Activated T-cell treated with anti-CD3 and anti-CD28 coated beads for 4 hours (primary cell): ENCODE results near the gene NCBP2L.

Experiments used
- DNase-seq: peaks from one replicate; pipeline ENCODE4 v3.0.0-alpha.2; 2020

NCBP2L gene

DNA sequence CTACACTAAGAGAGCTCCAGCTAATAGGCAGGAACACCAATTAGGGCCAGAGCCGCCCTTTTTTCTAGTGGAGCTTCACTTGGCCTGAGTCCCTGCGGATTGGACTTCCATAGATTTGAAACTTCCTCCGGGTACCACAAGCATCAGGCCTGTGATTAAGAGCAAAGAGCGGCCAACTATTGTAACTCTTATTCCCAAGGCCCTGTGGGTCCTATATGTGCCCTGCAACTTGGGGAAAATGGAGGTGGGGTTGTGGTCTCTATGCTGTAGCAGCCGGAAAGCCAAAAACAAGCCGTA is at the start of gene NCBP2L:
Gene NCBP2L (plus strand): TSS at position 198 of the 297 bp plus-strand sequence. CDS start 16,488 bp downstream, outside the sequence.
- DNase-seq, result no peak

DNA sequence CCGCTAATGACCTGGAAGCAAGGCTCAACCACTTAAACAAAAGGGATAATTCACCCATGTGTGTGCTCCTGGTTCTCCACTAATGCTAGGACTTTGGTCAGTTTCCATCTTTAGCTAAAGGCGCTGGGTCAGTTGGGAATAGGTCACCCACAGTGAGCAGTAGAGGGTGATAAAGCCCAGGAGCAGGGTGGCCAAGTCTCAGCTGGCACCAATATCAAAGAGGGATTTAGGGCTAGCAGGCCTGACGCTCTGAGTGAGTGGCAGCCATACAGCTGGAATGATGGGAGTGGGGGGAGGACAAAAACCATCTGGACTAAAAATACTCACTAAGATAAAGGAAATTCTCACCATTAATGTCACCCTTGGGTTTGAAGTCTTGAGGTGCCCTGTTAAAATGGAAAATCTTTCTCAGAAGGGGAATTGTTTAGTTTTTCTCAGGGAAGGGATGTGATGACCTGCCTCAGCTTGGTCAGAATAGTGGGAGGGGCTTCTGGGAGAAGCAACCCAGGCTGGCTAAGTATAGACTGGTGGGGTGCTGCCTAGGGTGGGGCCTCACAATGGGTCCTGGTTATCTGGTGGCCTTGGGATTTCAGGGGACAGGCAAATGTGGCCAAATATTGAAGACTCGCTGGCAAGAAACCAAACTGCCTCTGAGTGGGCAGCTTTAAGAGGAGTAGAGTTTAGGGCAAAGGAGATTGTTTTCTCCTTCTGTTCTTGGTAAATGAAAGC is 49.0 kb upstream of the NCBP2L start:
- no peak for DNase-seq

DNA sequence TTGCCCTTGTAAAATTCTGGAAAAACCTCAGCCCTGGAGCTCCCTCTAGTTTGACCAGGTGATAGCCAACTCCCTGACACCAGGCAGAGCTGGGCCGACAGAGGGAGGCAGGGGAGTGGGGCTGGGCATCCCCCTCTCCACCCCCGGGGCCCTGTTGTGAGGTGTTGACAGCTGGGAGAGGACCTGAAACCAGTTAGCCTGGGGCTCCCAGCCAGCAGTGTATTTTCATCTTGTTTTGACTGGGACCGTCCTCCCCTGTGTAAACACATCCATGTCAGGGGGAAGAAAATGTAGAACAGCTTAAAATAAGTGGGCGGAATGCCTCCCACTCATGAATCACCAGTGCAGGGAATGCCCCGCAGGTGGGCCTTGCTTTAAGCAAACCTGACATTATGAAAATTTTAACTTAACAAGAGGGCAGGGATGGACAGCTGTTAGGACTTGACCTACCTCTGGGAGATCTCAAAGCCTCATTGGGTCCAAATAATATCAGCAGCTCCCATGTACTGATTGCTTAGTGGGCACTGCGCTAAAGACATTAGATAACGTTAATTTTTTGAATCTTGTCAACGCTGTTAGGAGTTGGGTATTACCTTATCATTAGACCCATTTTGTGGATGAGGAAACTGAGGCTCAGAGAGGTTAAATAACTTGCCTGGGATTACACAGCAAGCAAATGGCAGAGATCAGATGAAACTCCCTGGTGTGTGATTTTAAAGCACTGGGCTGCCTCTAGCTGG is 47.8 kb upstream of the NCBP2L start:
- no peak for DNase-seq

DNA sequence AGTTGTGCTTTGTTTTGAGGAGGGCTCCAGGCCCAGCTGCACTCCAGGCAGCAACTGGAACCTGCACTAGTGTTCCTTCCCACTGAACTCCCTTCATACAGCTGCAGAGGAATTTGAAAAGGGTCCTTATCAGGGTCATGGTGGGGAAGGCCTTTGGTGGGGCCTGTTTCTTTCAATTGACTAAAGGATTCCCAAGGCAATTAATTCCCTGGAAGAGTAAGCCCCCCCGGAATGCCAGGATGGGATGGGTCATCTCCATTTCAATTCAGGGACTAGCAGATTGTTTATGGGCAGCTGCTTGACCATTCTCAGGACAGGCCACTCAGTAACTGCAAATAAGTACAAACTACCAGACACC is 47.3 kb upstream of the NCBP2L start:
- DNase-seq, result no peak

DNA sequence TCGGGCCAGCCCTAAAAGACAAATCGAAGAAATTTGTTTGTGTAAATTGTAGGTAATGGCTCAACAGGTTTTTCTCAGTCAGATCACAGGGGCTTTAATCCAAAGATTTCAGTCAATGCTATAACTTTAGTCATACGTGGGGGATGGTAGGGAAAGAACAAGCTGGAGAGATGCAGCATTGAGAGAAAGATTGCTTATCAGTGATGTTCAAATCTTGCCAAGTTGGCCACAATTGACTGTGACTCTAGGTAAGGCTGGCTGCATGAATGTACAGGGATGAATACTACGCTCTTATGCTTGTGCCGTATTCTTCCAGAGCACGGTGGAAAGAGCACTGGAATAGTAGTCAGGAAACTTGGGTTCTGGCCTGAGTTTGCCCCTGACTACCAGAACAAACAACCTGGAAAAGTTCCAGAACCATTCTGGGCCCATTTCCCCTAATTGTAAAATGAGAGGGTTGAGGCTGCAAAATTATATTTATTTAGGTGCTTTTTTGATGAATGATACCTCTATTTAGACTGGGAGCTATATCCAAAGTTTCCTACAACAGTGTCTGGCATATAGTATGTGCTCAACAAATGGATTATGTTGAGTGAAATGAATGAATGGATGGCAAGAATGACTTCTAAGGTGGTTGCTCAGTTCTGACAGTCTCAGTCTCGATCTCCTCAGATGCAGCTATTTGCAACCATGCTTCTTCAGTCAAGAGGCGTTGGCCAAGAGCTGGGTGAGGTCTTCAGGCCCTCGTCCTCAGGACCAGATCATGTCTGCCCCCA is 46.4 kb upstream of the NCBP2L start:
- DNase-seq, result no peak

DNA sequence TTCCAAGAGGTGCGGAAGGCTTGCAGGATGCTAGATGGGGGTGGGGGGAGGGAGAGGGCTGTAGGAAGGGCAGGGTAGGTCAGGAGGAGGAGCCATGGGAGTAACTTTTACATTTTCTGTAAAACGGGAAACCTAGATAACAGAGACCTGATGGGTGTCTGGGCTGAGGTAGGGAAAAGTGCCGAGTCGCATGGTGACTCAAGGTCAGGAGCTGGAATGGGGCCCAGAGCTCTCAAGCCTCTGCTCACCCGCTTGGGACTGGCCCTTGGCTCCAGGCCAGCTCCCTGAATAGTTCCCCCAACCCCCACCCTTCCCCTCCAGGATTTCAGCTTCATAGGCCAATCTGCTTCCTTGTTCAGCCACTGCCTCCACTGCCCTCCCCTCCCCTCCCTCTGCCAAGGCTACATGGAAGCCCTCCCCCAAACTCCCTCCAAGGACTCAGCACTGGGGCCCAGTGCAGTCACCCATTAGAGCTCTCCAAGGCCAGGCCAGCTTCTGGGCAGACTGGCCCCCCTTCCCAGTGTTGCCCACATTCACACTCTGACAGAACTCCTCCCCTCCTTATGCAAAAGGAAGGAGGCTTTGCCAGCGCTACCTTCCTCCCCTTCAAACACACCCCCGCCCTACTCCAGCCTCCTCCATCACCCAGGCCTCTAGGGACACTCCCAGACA is 45.6 kb upstream of the NCBP2L start:
- DNase-seq, result no peak

DNA sequence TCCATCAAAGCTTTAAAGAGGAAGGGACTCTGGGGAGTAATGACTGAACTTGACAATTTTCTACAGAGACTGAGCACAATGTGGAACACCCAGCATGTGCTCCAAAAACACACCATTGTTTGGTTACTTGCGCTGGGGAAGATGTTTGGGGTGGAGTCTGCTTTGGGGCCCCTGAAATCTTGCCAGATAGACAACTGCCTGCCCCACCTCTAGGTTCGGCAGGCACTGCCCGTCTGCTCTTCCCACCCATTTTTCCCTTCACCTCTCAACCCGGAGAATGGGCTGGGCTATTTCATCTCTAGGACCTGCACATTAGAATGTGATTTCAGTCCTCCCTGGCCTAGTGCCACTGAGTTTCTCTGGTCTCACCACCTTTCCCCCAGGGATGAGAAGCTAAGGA is 43.8 kb upstream of the NCBP2L start:
- no peak for DNase-seq

DNA sequence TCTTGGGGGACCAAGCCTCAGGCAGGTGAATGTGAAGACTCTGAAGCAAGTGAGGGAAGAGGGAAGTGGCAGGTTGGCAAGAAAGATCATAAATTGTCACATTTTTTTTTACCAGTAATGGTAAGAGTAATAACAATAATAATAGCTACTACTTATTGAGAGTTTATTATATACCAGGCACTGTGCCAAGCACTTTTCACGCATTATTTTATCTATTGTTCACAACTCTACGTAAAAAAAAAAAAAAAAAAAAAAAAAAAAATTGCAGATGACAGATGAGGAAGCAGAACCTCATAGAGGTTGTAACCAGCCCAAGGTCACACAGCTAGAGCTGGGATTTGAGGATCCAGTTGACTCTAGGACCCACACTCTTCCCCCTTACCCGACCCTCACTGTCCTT is 42.9 kb upstream of the NCBP2L start:
- no peak for DNase-seq

DNA sequence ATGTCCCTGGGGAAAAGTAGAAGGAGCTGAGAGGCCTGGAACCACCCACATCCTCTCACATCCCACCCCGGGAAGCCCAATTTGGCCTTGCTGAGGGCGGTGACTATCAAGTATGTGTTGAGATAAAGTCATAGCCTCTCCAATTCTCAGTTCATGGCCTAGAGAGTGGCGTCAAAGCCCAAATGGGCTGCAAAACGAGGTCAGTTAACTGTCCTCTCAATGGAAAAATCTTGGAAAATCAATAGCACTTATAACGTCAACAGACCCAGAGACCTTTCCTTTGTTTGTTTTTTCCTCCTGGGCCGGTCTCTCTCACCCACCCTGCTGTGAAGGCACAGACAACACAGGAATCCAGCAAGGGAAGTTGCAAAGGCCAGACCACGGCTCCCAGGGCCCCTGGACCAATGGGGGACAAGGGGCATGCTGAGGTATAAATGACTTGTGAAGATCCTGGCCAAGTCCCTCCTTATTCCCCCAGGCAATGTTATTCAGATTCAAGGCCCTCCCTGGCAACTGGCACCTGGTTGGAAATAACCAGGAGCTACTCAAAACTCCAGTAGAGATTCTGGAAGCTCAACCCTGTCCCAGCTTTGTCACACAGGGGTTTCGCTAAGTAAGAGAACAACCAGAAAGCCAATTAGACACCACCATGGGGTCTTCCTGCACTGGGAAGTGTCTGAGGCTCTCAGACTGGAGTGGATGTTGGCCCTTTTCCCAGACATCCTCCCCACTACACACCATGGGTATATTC is 40.6 kb upstream of the NCBP2L start:
- DNase-seq, result no peak

DNA sequence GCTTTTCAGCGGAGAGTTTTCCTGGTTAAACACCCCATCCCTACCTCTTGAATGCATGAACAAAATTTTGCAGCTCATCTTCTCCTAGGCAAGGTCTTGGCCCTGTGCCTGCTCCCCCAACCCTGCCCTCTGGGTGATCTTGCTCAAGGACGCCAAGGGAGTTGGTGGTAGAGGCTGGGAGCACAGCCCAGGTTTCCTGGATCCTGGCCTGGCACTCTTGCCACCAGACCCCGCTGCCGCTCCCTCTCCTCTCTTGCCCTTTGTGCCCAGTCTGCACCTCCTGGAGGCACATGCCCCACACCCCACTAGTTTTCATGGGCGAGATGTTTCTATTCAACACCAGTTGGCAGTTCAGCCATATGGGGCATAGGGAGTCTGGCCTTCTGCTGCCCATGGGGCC is 39.3 kb upstream of the NCBP2L start:
- DNase-seq, result no peak

DNA sequence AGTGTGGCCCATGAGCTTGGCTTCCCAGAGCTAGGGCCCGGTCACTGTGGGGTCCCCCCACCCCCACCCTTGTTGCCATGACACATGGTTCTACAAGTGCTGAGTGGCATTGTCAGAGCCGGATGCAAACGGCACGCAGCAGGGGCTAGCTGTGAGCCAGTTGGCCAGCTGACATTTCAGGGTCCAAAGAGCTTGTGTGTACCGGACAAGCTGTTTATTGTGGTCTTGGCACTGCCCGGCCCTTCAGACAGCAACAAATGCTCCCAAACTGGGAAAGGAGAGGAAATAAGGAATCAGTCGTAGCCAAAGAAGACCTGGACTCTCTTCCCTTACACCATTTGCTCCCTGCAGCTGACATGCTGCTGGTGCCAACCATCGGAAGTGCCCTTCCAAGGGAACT is 38.8 kb upstream of the NCBP2L start:
- no peak for DNase-seq

DNA sequence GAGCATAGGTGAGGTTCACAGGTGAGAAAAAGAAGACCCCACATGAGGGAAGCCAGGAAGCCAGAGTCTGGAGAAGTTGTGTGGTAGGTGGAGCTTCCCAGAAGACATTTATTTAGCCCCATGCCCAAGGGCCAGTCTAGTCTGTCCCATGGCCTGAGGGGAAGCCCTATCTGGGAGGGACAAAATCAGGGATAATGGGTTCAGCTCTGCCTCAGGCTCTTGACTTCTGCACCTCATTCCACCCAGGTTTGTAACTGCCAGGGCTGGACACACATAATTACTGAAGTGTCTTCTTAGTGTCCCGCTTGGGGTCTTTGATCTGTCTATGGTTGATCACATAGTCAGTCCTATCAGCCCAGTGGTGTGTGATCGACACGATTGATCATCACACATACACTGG is 38.0 kb upstream of the NCBP2L start:
- DNase-seq, result no peak

DNA sequence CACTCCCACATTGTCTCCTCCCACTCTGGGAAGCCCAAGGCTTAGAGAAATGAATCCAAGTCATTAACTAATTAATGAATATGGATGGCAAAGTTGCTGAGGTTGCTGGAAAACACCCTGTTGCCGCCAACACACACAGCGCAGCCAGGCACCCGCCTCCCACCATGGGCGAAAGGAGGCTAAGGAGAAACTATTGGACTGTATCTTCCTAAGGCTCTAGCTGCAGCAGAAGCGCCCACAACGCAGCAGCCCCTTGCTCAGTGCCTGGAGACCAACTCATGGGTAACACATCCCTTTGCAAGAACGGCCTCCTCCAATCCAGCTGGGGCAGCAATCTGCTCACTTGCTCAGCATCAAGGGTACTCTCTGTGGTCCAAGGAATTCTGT is 36.1 kb upstream of the NCBP2L start:
- DNase-seq, result no peak

DNA sequence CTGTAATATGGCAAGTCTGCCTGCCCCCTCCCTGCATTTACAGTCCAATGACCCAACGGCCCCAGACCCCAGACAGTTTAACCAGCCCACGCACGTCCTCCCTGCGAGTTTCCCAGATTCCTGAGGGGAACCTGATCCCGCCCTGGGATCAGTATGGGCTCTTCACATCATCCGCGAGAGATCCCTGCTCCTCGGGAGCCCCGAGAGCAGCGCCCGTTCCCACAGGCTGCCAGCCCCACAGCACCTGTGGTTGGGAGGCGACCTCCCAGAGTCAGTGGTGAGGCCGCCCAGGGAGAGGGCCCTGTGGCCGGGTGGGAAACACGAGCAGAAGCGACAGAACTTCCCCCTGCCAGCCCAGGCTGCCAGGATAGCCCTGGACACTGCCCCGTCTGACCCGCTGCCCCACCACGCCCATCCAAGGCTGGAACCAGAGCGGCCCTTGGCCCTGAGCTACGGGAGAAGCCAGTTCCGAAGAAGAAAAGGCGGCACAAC is 34.8 kb upstream of the NCBP2L start:
- DNase-seq, result no peak

DNA sequence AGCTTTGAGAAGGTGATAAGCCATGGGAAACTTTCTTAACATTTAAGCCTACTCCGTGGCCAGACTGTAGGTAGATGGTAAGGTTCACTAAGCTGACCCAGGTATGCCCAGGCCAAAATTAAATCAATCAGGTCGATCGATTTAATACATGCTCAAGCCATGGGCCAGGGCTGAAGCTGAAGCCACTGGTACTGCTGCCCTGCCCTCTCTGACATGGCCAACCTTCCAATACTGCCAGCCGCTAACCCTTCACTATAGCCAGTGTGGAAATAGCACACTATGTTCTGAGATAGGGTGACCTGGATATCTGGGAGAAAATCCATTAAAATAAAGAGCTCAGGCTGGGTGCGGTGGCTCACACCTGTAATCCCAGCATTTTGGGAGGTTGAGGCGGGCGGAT is 33.5 kb upstream of the NCBP2L start:
- DNase-seq, result no peak

DNA sequence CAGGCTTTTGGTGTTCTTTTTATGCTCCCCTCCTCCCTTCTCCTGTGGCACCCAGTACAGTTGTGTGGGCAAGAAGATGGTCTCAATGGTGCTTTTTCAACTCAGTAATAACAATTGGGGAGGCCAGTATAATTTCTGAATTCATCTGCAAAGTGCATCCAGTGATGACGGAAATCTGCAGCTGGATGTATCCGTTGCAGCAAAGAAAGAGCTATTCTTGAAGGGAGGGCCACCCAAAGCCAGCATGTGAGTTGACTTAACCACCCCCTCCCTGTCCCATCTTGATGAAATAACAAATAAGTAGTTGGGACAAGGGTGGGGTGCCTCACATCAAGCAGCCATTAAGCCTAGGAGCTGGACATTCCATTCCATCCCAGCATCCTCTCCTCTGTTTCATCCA is 32.7 kb upstream of the NCBP2L start:
- DNase-seq, result no peak

DNA sequence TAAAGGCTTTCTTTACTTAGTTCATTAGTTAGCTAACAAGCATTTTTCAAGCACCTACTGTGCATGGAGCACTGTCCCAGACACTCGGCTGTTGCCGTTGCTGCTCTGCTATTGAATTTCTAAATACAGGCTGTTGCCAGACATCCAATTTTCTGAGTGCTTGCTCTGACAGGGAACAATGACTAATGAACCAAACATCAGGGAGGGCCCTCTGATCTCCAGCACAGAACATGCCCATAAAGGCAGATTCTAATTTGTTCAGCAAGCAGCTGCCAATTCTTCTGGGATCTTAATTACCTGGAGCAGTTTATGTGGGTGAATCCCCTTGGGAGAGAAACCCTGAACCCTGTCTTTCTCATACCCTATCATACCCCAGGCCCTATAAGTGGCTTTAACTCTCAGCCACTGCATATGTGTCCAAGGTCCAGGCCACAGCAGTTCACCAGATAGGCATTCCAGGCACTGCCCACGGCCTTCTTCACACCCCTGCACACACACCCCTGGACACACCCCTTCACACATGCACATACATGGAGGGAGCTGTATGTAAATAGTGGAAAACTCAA is 29.9 kb upstream of the NCBP2L start:
- no peak for DNase-seq

DNA sequence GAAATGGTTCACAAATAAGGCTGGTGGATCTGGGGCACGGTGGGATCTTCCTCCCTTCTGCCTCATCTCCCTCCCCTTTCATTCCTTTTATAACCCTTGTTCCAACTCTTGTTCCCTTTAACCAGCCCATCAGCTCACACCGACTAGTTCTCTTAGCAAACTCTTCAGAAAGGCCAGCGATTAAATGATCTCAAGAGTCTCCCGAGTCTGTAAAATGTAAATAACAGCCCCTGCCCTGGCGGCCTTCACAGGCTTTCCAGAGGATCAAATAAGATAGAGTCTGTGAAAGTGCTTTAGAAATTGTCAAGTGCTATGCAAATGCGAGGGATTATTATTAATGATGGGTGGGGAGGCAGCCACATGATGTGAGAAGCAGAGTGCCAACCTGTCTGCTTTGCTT is 29.0 kb upstream of the NCBP2L start:
- no peak for DNase-seq

DNA sequence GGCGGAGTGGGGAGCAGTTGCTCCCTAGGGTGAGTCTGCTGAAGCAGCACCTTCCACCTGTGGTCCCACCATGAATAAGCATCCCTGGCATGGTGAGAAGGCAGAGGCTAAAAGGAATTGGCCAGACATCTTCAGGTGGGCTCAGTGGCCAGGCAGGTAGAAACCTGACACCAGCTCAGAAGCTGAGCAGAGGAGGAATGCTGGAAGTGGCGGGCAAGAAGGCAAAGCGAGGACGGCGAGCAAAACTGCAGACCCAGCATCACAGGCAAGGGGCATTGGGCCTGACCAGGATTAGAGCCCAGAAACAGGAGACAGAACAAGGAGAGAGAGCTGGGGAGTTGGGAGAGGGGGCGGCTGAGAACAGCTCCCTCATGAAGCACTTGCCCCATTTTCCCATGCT is 27.3 kb upstream of the NCBP2L start:
- DNase-seq, result no peak

DNA sequence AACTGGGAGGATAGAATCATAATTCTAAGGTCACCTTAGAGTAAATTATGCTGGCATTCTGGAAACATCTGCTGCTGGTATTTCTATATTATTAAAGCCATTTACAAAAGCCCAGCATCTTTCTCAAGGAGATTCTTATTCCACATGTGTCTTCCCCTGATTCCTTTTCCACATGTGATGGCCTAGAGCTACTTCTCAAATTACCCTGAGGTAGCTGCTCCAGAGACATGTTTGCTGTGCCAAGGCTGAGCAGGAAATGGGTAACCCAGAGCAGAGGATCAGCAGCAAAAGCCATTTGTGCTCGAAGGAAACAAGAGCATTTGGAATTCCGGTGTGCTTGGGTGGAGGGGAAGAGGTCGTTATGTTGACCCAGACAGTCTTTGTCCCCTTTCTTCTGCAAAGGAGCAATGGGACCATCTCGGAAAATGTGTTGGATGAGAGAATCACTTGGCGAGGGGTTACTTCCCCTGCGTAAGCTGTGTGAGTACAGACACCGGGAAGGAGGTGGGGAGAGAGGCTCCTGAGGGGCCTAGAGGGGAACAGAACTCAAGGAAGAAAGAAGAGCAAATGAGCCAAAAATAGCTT is 26.6 kb upstream of the NCBP2L start:
- DNase-seq, result no peak

DNA sequence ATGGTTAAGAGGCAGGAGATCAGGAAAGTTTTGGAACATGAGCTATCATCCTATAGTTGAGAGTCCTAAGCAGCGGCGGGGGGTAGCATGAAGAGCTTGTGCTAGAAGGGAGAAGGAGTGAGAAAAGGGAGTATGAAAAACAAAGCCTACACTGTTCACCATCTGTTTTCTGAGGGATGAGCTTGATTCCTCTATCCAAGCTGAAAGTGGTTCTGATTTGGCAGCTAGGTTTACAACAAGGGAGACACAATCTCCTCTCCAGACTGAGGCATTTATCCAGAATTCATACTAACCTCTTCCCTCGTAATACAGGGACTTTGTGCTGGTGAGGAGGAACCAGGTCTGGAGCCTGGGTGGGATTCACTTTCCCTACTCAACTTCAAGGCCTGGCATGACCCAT is 25.5 kb upstream of the NCBP2L start:
- DNase-seq, result no peak

DNA sequence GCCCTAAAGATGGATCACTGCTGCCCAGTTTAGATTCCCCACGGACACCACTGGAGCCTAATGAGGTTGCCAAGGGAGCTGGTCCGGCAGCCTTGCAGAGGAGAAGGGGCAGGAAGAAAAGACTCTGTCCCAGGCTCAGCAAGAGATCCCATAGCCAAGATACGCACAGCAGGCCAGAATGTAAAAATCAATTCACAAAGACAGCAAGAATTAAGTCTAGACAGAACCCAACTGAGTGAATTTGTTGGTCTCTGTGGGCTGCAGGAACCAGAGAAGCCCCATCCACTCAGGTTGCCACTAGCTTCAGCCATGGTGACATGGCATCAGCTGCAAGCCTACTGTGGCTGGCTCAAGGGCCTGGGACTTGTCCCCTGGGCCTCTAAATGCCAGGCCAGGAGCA is 24.8 kb upstream of the NCBP2L start:
- no peak for DNase-seq
